GM18517 (cell line): ENCODE data around the gene ANKRD2.
"Not testable (repeated sequence)": the region's sequence is repeated elsewhere in the genome, so short reads cannot be mapped to it uniquely, and the experiment has no call there.

Experiments used
- ATAC-seq: cut with Tn5 transposase; IDR thresholded peaks from one replicate; pipeline ENCODE4 v1.9.1; 2021; ENCODE audit warnings: mild to moderate bottlenecking, moderate library complexity; ENCODE audit not compliant: unreplicated experiment

The ANKRD2 gene

DNA sequence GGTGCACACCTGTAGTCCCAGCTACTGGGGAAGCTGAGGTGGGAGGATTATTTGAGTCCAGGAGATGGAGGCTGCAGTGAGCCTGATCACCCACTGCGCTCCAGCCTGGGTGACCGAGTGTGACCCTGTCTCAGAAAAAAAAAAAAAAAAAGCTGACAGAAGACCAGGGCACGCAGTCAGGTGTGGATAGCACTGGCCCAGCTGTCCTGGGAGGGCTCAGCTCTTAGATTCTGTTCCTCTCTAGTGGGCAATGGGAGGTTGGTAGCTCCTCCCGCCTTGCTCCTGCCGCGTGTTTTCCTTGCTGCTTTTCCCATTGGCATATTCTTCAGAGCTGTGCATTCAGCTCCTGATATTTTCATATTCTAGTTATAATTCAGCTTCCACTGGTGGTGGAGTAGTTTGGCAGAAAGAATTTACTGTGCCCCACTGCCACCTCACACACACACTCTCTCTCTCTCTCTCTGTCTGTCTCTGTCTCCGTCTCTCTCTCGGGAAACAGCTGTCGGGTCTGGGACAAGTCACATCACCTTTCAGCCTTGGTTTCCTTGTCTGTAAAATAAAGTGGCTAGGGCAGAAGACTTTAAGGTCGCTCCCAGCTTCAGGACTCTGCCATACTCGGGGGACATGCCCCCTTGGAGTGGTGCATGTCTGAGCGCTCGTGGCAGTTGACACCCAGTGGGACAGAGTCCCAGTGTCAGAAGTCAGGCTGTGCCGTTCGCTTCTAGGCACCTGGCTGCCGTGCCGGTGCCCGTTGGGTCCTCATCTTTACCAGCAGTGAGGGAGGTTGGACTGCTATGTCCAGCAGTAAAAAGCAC, 25.9 kb upstream of the ANKRD2 start:
- no peak for ATAC-seq

DNA sequence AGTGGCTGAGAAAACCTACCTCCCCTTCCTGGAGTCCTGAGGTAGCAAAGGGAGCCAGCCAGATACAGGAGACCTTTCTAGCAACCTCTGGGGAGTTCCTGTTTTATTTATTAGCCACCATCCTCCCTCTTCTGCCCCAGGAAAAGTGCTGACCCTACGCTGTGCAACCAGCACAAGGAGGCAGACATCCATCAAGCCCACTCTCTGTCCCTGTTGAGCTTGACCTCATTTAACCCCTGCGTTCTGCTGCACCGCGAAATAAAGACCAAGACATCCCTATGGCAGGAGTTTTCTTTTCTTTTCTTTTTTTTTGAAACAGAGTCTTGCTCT, 25.3 kb upstream of the ANKRD2 start:
- no peak for ATAC-seq

DNA sequence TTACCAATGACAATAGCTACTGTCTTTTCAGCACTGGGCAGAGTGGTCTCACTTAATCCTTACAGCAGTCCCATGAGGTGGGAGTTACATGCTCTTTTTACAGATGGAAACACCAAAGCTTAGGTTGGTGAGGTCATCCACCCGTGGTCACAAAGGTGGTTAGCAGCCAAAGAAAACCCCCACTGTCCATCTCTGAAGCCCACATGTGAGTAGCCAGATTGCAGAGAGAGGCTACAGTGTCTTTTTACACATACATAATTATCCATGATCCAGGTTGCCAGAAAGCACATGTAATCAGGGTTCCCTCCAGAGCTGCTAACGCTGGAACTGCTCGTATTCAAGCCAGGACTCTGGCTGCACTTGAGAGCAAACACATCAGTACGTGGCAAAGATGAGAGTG, 24.6 kb upstream of the ANKRD2 start:
- no peak for ATAC-seq

DNA sequence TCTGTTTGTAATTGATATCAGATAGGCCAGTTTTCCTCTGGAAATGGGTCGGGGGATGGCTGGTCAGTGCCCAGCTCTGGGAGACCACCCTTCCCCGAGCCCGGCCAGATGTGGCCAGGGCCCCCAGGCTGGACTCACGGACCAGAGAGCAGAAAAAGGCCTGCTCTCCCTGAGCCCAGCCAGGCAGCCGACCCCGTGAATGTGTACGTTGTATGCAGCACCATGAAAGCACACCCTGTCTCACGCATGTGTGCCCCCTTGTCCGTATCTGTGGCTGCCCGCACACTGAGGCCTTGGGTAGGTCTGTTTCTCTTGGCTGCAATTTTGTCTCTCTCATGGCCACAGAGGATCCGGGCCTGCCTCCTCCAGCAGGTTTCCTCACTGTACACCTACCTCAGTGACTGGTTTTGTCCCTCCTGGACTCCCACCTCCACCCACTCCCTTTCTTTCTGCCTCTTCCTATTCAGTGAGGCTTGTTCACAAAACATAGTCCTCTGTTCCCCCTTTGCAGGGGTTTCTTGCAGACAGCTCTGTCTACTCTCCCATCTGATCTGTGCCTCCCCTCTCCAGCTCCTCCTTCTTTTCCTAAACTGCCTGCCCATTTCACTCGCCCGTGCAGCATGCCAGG, 23.6 kb upstream of the ANKRD2 start:
- no peak for ATAC-seq

DNA sequence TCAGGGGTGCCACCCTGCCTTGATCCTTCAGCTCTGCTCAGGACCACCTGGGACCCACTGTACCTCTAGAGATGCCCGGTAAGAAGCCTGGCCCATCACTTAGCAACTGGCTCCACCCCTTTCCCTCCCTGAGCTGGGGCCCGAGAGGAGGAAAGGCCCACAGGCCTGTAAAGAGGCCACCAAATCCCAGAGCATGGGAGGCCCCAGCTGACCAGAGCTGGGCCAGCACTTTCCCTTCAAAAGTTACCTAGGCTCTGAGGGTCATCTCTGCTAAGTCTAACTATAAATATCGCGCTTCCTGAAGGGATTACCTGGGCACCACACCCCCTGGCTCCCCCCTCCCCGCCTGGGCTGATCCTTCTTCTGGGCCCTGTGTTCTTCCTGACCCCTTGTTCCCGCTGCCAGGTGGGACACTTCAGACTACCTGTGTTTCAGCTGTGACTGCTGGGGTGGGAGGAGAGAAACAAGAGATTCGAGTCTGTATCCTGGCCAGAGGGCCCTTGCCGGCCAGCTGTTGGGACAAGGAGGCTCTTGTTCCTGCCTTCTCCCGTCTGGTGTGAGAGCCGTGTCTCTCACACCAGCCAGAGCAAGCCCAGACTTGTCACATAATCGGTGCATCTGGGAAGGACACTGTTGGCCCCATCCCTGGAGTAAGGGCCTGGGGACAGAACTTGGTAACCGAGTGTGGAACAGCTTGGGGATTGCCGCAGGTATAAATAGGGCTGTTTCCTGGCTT, 22.8 kb upstream of the ANKRD2 start:
- ATAC-seq: no peak

DNA sequence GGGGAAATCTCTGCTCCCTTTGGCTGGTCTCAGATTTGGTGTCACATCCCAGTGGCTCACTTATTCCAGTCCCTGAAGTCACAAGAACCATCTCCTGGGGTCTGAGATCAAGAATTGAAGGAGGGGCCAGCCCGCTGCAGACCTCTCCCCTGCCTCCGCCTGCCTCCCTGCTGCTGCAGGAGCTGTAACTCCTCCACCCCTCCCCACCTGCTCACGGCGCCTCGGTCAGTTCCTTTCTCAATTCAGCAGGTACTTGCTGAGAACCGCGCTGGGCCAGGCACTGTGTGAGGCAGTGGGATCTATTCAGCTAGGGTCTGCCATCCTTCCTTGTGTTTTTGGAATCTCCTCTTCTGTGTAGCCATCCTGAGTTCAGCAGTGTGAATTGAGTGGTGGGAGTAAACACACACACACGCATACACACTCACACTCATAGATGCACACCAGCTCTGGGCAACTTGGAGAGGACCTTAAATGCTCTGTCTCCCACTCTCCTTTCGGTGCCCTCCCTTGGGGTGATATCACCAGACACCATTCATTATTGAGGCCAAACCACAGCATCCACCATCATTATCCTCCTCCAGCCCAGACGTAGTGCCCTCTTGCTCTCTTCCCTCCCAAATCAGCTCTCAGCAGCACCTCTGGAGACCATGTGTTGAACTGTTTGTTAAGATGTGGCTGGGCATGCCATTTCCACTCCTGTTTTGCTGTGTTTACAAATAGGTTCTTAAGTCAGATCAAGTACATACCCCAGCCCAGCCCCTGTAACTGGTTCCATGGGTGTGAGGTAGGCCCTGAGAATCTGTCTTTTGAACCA, 22.0 kb upstream of the ANKRD2 start:
- no peak for ATAC-seq

DNA sequence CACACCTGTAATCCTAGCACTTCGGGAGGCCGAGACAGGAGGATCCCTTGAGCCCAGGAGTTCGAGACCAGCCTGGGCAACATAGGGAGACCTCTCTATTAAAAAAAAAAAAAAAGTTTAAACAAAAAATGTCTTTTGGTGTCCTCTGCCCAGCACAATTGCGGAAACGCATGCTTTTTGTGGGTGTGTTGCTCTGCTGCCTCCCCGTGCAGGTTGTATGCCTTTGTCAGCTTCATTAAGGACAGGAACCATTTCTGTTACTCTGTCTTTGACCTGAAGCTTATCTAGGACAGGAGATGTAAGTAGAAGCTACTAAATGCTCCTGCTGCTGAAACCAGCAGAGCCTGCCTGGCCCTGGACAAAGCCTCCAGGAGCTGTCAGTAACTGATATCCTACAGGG, 21.3 kb upstream of the ANKRD2 start:
- ATAC-seq: no peak

DNA sequence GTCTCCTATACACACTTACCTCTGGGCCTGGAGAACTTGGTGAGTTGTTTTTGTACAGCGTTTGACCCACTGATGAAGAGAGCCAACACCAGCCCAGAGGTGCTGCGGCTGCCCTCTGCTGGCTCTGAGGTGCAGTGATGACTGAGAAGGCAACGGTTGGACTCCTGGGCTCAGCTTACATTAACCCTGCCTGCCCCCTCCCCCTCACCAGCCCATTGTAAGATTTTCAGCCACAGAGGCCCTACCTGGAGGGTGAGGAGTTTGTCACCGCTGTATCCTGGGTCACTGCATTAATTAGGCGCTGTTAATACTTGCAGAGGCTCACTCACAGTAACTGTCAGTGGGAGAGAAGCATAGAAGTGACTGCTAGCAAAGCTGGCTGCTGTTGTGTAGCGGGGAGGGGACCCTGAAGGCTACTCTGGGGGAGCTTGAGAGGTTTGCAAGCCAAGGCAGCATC, 19.0 kb upstream of the ANKRD2 start:
- no peak for ATAC-seq

DNA sequence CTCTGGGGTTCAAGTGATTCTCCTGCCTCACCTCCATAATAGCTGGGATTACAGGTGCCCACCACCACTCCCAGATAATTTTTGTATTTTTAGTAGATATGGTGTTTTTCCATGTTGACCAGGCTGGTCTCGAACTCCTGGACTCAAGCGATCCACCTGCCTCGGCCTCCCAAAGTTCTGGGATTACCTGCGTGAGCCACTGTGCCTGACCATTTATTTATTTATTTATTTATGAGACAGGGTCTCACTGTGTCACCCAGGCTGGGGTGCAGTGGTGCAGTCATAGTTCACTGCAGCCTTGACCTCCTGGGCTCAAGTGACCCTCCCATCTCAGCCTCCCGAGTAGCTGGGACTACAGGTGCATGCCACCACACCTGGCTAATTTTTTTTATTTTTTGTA, 18.2 kb upstream of the ANKRD2 start:
- not testable (repeated sequence) for ATAC-seq

DNA sequence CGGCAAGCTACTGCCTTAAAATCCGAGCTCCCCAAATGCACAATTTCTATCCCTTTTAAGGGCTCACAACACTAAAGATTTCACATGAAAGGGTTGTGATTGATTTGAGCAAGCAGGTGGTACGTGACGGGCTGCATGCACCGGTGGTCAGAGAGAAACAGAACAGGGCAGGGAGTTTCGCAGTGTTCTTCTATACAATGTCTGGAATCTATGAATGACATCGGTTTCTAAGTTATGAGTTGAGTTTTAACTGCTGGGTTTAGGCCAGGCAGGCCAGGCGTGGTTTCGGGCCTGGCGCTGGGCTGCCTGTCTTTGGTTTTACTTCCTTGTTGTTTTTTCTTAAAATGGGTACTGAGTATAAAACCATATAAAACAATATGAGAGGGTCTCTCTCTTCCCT, 17.0 kb upstream of the ANKRD2 start:
- not testable (repeated sequence) for ATAC-seq

DNA sequence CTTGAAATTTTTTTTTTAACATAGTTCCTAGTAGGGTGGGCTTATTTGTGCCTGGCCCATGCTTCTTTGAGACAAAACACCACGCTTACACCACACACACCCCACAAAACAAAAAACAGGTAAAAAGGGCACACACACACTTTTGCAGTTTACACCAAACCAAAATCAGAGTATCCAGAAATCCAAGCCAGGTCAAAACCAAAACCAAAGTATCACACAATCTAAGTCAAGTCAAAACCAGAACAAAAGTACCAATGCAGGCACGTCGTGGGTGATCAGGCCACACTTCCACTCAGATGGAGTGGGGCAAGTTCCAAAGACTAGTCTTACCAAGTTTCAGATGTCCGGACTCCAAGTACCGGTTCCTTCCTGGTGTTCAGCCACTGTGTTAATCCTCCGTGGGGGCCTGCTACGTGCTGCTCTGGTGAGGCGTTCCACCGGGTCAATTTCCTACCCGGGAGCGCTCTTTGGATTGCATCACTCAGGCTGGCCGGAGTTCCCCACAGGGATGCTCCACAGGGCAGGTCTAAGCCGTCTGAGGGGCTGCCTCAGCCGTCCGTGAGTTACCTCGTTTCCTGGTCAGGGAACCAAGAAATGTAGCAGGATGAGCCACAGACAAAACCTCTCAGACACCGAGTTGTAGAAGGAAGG, 11.7 kb upstream of the ANKRD2 start:
- ATAC-seq: not testable (repeated sequence)

DNA sequence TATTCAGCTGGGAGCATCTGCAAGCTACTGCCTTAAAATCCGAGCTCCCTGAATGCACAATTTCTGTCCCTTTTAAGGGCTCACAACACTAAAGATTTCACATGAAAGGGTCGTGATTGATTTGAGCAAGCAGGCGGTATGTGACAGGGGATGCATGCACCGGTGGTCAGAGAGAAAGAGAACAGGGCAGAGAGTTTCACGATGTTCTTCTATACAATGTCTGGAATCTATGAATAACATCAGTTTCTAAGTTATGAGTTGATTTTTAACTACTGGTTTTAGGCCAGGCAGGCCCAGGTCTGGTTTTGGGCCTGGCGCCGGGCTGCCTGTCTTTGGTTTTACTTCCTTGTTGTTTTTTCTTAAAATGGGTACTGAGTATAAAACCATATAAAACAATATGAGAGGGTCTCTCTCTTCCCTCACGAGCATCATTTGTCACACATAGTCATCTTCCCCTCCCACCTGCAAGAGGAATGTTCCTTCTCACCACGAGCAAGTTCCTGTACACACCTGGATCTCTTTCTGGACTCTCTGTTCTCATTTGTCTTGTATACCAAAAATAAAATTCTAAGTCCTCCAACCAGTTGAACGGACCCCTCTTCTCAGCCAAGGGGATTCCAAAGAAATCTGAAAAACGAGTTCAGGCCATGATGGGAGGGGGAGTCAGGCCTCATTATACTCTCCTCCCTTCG, 11.0 kb upstream of the ANKRD2 start:
- not testable (repeated sequence) for ATAC-seq

DNA sequence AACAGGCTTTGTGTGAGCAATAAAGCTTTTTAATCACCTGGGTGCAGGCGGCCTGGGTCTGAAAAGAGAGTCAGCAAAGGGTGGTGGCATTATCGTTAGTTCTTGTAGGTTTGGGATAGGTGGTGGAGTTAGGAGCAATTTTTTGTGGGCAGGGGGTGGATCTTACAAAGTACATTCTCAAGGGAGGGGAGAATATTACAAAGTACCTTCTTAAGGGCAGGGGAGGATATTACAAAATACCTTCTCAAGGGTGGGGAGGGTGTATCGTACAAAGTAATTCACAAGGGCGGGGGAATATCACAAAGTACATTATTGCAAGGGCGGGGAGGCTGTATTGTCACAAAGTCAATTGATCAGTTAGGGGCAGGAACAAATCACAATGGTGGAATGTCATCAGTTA, 10.2 kb upstream of the ANKRD2 start:
- not testable (repeated sequence) for ATAC-seq

DNA sequence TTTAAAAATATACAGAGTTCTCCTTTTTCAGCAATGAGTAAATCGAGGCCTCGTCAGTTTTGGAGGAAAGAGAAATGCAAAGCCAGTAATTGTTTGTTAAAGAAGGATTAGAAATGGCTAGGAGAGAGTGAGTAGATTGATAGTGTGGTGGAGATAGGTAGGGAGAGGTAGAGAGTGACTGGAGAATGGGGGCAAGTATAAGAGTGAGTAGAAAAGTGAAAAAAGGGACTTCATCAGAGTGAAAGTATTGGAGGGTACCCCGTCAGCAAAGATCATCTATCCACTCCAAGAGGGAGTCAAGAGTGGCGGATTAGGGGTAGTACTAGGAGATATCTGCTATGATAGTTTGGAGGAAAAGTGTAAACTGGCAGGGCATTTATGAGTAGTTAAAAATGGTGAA, 9.2 kb upstream of the ANKRD2 start:
- ATAC-seq: no peak

DNA sequence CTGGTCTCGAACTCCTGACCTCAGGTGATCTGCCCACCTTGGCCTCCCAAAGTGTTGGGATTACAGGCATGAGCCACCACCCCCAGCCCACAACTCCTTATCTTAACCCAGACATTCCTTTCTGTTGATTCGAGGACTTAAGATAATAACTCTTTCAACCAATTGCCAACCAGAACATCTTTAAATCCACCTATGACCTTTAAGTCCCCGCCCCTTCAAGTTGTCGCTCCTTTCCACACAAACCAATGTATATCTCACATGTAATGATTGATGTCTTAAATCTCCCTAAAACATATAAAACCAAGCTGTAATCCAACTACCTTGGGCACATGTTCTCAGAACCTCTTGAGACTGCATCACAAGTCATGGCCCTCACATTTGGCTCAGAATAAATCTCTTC, 7.8 kb upstream of the ANKRD2 start:
- no peak for ATAC-seq

DNA sequence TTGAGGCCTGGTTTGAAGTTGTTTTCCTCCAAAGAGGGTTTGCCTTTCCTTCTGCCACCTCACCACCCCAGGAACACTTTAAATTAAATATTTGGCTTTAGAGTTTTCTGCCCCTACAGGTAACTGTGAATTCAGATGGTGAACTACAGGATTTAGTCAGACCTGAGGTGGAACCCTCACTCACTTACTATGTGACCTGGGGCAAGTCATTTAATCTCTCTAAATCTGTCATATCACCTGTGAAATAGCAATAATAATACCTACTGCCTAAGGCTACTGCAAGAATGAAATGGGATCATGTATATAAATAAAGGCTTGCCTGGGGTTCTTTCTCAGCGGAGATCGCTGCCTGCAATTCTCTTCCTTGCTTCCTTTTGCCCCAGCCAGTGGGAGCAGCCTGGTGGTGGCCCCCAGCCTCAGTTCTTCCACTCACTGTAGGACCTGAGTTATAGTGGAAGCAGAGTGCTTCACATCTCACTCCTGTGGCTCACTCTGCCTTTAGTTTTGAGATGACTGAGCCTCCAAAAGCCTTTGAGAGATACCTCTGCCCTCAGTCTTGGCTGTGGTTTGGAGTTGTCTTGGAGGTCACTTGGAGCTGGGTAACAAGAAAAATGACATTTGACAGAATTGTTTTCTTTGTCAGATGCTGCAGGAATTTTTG, 6.1 kb upstream of the ANKRD2 start:
- ATAC-seq: no peak

DNA sequence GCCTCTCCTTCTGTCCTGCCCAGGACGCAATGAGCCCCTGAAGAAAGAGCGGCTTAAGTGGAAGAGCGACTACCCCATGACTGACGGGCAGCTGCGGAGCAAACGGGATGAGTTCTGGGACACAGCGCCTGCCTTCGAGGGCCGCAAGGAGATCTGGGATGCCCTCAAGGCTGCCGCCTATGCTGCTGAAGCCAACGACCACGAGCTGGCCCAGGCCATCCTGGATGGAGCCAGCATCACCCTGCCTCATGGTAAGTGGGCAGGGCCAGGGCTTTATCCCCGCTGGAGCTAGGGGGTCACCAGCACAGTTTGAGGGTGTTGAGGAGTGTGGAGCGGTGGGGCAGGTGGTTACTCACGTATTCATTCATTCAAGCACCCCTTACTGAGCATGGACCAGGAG, 4.7 kb upstream of the ANKRD2 start:
- ATAC-seq: no peak

DNA sequence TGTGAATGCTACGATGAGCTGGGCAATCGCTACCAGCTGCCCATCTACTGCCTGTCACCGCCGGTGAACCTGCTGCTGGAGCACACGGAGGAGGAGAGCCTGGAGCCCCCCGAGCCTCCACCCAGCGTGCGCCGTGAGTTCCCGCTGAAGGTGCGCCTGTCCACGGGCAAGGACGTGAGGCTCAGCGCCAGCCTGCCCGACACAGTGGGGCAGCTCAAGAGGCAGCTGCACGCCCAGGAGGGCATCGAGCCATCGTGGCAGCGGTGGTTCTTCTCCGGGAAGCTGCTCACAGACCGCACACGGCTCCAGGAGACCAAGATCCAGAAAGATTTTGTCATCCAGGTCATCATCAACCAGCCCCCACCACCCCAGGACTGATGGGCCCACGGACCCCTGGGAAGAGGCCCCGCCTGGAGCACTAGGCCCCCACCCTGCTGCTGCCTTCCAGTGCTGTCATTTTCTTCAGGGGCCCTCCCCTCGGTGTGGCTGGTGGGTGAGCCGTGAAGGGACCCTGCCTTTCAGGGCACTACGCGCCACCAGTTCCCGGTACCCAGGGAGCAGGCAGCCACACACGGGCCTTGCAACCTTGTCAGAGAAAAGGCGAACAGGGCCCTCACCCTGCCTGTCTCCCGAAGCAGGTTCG, 2.3 kb upstream of the ANKRD2 start:
- no peak for ATAC-seq
